Hematopoietic multipotent progenitor cell treated with erythropoietin and hydrocortisone succinate and interleukin-3 and kit ligand, for 17 days (in vitro differentiated cells): Measurements from ENCODE around the gene MYZAP.
"Not testable (repeated sequence)": the region's sequence is repeated elsewhere in the genome, so short reads cannot be mapped to it uniquely, and the experiment has no call there.

Experiments
- DNase-seq: peaks from one replicate; pipeline ENCODE4 v3.0.0-alpha.2; 2015; ENCODE audit warnings: low spot score

Gene MYZAP

GRCh38 chr15:57595011-57595866 lies 3.5 kb downstream of the MYZAP start:
- no peak for DNase-seq

- DNase-seq, result no peak
Measured at GRCh38 chr15:57596301-57596855, 4.7 kb downstream of the MYZAP start.

- DNase-seq, result no peak
Measured at GRCh38 chr15:57596978-57597377, 5.3 kb downstream of the MYZAP start.

- no peak for DNase-seq
Measured at GRCh38 chr15:57597431-57597830, 5.7 kb downstream of the MYZAP start.

- DNase-seq, result no peak
Measured at GRCh38 chr15:57598346-57598745, 6.6 kb downstream of the MYZAP start.

- no peak for DNase-seq
Measured at GRCh38 chr15:57599296-57599810, 7.6 kb downstream of the MYZAP start.

GRCh38 chr15:57600197-57600596 lies 8.5 kb downstream of the MYZAP start:
- no peak for DNase-seq

- DNase-seq, result no peak
Measured at GRCh38 chr15:57604507-57604906, 12.8 kb downstream of the MYZAP start.

- DNase-seq, result no peak
Measured at GRCh38 chr15:57605491-57605890, 13.8 kb downstream of the MYZAP start.

GRCh38 chr15:57606048-57606447 lies 14.3 kb downstream of the MYZAP start:
- DNase-seq, result no peak

- no peak for DNase-seq
Measured at GRCh38 chr15:57606816-57607215, 15.1 kb downstream of the MYZAP start.

GRCh38 chr15:57607570-57608000 lies 15.9 kb downstream of the MYZAP start:
- no peak for DNase-seq

GRCh38 chr15:57609805-57610529 lies 18.3 kb downstream of the MYZAP start:
- no peak for DNase-seq

- no peak for DNase-seq
Measured at GRCh38 chr15:57611123-57611522, 19.4 kb downstream of the MYZAP start.

GRCh38 chr15:57611938-57612337 lies 20.2 kb downstream of the MYZAP start:
- no peak for DNase-seq

GRCh38 chr15:57614241-57614640 lies 22.5 kb downstream of the MYZAP start:
- DNase-seq, result no peak

- not testable (repeated sequence) for DNase-seq
Measured at GRCh38 chr15:57615951-57616496, 24.3 kb downstream of the MYZAP start.

- no peak for DNase-seq
Measured at GRCh38 chr15:57618325-57618724, 26.6 kb downstream of the MYZAP start.

- DNase-seq, result no peak
Measured at GRCh38 chr15:57619746-57620145, 28.0 kb downstream of the MYZAP start.

- no peak for DNase-seq
Measured at GRCh38 chr15:57624730-57625129, 33.0 kb downstream of the MYZAP start.

GRCh38 chr15:57625703-57626448 lies 34.2 kb downstream of the MYZAP start:
- DNase-seq, result no peak
